ENCODE measurements around the gene SMAD6.

SMAD6 gene

GRCh38 chr15:66742286-66742685 lies 40.2 kb downstream of the SMAD6 start:
- no peak for DNase-seq (ENCODE audit: low read depth)
- H3K4me3 ChIP-seq (ENCODE audit: low read depth, low read length): no peak overlapping the region
- no peak for TF ChIP-seq CTCF (IDR thresholded peaks at IDR 0.05; ENCODE audit: low read depth, low read length, missing control alignments)

DNA sequence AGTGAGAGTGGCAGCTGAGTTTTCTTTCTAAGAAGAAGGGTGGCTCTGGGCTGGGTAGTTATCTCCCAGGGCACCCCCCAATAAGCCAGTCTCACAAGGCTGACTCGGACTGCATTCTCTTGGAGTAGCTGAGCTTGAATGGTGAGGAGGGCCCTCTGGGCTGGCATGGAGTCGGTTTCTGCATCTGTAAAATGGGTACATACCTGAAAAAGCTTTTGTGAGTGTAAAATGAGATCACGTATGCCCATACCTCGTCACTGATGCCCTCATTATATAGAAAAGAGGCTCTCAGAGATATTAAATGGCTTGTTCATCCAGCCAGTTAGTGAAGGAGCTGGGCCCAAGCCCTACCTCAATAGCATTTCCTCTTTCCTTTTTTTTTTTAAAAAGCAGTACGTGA lies 41.2 kb downstream of the SMAD6 start:
- TF ChIP-seq CTCF (IDR thresholded peaks at IDR 0.05; ENCODE audit: low read depth, low read length, missing control alignments): no peak
- no peak overlapping the region for H3K4me3 ChIP-seq (ENCODE audit: low read depth, low read length)
- DNase-seq (ENCODE audit: low read depth): no peak

DNA sequence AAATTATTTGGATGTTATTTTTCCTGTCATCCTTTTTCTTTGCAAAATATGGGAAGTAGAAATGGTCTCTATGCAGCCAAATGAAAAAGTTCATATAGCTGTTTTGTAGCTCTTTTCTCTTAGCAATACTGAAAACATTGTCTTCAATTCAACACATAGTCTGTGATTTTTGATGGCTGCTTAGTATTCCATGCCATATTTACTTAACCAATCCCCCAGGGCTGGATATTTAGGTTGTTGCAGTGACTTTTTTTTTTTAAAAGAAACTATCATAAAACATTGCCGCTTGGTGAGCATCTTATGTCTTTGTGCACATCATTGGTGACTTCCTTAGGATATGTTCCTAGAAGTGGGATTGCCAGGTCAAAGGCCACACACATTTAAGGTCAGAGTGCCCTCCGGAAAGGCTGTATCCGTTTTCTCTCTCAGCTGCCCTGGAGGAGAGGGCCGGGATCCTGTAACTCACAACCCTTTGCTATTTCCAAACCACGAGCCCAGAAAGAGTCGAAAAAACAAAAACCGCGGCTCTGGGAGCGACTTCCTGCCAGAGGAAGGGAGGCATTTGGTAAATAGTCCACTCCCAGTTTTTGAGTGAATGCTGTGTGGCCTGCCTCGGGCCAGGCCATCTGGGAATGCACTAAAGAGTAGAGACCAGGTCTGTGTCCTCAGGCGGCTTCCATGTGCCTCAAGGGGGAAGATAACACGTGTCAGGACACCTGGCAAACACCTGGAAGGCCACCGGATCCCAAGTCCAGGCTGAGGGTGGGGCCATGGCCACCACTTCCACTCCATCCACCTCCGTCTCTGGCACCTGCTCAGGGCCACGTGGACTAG lies 41.9 kb downstream of the SMAD6 start:
- TF ChIP-seq CTCF (IDR thresholded peaks at IDR 0.05; ENCODE audit: low read depth, low read length, missing control alignments): no peak
- no peak overlapping the region for H3K4me3 ChIP-seq (ENCODE audit: low read depth, low read length)
- no peak for DNase-seq (ENCODE audit: low read depth)

GRCh38 chr15:66744610-66745279 lies 42.7 kb downstream of the SMAD6 start:
- DNase-seq (ENCODE audit: low read depth): no peak
- peak; percentile 14 for TF ChIP-seq CTCF (IDR thresholded peaks at IDR 0.05; ENCODE audit: low read depth, low read length, missing control alignments)
- no peak overlapping the region for H3K4me3 ChIP-seq (ENCODE audit: low read depth, low read length)

- DNase-seq (ENCODE audit: low read depth): no peak
- H3K4me3 ChIP-seq (ENCODE audit: low read depth, low read length): no peak overlapping the region
- no peak for TF ChIP-seq CTCF (IDR thresholded peaks at IDR 0.05; ENCODE audit: low read depth, low read length, missing control alignments)
Measured at GRCh38 chr15:66745530-66746230, 43.6 kb downstream of the SMAD6 start.

DNA sequence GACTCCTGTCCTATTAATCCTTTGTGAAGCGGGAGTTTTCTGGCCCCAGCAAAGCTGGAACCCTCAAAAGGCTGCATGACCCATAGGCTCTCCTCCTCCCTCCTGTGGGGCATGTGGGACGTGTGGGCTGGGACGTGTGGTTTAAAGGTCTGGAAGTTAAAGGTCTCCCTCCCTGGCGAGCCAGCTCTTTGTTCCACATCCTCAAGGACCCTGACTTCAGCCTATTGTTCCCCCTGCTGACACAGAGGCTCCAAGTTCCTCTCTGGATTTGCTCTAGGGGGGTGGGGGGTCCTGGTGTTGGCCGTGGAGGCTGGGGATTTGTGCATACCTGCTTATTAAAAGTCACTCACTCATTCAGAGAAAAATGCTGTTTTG lies 44.2 kb downstream of the SMAD6 start:
- H3K4me3 ChIP-seq (ENCODE audit: low read depth, low read length): no peak overlapping the region
- no peak for TF ChIP-seq CTCF (IDR thresholded peaks at IDR 0.05; ENCODE audit: low read depth, low read length, missing control alignments)
- DNase-seq (ENCODE audit: low read depth): no peak
